LNCAP (cell line): ENCODE measurements around the gene MAPK8.

Source experiments
- TF ChIP-seq, protein P1 (sequence below): fragments of 450-650 bp; IDR thresholded peaks from 2 replicates; pipeline ENCODE4 v1.5.1; 2017; ENCODE audit warnings: mild to moderate bottlenecking

MAPK8 gene

GRCh38 chr10:48477141-48477540 lies 170.7 kb downstream of the MAPK8 start:
- TF ChIP-seq, protein P1, sequence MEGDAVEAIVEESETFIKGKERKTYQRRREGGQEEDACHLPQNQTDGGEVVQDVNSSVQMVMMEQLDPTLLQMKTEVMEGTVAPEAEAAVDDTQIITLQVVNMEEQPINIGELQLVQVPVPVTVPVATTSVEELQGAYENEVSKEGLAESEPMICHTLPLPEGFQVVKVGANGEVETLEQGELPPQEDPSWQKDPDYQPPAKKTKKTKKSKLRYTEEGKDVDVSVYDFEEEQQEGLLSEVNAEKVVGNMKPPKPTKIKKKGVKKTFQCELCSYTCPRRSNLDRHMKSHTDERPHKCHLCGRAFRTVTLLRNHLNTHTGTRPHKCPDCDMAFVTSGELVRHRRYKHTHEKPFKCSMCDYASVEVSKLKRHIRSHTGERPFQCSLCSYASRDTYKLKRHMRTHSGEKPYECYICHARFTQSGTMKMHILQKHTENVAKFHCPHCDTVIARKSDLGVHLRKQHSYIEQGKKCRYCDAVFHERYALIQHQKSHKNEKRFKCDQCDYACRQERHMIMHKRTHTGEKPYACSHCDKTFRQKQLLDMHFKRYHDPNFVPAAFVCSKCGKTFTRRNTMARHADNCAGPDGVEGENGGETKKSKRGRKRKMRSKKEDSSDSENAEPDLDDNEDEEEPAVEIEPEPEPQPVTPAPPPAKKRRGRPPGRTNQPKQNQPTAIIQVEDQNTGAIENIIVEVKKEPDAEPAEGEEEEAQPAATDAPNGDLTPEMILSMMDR, result no peak

DNA sequence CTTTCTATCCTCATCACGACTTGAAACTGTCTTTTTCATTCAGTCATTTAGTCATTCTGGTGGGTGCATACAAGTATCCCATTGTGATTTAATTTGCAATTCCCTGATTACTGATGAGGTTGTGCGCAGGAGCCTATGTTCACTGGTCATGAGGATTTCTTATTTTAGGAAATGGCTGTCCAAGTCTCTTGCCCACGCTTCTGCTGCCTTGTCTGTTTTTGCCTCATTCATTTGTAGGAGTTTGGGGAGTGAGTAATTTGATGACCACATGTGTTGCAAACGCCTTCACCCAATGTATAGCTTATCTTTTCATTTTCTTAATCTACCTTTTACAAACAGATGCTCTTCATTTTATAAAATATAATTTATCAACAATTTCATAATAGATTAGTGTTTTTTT lies 171.1 kb downstream of the MAPK8 start:
- TF ChIP-seq, protein P1, result no peak

DNA sequence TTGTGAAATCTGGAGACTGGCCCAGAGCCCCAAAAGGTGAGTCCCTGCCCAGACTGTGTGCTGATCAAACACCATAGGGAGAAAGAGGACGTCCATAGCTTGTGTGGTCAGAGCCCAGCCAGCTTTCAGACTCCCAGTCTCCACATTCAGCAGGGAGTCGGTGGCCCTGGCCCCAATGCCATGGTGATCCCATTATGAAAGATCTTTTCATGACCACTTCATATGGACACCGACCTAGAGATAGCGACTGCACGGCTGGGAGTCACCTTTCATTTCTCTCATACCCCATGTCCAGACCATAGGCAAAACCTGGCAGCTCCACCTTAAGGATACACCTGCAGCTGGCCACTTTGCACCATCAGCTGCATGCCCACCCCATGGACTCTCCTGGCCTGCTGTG lies 172.0 kb downstream of the MAPK8 start:
- TF ChIP-seq, protein P1, result no peak

DNA sequence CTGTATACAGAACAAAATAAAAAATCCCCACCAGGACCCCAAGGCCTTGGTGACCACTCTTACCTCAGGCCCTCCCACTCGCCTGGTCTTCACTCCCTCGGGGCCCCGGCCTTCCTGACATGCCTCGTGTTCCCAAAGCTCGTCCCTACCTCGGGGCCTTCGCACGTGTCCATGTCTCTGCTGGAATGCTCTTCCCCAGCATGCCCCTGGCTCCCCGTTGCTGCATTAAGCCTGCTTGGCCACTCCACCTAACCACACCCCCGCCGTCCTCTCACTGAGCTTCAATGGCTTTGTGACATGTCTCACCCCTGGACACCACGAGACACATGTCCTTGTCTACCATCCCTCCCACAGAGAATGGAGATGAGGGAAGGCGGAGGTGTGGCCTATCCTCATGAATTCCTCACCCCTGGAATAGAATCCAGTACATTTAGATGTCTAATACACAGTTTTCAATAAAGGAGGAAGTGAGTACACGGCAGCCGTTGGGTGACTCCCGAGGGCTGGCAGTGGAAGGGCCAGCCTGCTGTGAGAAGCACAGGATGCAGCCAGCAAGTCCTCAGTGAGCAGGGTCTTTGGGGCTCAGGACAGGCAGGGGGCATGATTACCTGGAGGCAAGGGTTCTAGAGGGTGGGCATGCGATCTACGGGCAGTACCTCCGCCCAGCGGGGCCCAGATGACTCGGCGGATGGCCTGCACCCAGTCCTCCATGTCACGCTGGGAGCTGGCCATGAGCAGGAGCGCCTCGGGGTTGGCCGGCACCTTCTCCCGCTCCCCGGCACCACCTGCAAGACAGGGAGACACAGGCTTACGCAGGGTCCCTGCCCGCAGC lies 172.7 kb downstream of the MAPK8 start:
- TF ChIP-seq, protein P1, result no peak

DNA sequence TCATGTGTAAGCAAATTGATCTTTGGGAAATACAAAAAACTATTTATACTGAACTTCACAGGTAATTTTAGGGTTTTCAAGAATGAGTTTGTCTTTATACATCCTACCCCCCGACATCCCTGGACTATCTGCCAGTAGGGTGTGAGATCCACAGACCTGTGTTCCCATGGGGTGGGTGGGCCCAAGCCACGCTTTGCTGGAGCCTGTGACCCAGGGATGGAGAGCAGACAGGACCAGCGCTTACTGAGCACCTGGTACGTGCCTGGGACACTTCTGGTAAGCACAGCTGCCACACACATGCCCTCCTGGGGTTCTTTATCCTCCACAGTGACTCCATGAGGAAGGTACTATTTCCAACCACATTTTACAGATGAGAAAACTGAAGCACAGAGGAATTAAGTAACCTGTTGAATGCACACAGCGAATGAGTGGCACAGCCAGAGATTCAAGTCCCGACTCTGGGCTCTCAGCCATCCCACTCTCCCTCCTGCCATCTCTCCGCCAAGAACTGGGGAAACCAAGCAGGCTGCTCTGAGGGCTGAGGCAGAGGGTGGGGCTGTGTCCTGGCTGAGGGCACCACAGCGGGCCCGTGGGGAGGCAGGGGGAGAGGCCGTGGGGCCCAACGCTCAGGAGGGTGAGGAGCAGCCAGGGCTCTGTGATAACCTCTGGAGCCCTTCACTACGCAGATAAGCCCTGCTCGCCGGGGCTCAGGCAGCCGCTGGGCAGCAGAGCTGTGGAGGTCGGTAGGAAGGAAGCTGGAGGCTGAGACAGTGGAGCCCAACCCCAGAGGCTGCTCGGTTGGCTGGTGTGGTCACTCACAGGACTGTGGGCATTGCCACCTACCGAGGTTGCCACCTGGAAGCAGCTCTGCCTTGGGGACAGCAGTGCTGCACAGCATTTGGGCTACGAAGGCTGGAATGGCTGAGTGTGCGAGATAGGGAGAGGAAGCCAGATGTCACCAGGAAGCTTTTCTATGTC lies 174.2 kb downstream of the MAPK8 start:
- TF ChIP-seq, protein P1, result no peak

DNA sequence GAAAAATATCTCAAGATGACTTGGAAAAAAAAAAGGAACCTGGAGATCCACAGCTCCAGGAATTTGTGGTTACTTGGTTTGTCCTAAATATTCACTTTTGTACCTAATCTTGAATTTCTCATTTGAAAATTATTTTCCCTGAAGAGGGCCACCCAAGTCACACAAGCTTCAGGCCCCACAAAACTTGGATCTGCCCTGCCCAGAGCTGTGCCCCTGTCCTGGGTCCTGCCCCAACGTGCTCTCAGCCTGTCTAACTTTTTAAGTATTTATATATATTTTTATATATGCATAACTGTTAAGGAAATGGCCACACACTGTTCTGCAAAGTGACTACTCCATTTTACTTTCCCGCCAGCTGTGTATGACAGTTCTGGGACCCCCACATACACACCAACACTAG lies 174.9 kb downstream of the MAPK8 start:
- TF ChIP-seq, protein P1, result no peak

GRCh38 chr10:48482207-48482606 lies 175.7 kb downstream of the MAPK8 start:
- TF ChIP-seq, protein P1, result no peak
